ENCODE results near the gene GABRG3. TPM values are rescaled to one million over a fixed set of nuclear protein-coding genes. Genes with fewer than 3 reads are reported as not detected.

GABRG3 gene
- total and polyA plus RNA-seq, 9 of the 15 experiments (the other 6 are each of a cell fraction or from before 2014, with no cell fraction given), result 4.0 to 15.1 (median 11.2) TPM

DNA sequence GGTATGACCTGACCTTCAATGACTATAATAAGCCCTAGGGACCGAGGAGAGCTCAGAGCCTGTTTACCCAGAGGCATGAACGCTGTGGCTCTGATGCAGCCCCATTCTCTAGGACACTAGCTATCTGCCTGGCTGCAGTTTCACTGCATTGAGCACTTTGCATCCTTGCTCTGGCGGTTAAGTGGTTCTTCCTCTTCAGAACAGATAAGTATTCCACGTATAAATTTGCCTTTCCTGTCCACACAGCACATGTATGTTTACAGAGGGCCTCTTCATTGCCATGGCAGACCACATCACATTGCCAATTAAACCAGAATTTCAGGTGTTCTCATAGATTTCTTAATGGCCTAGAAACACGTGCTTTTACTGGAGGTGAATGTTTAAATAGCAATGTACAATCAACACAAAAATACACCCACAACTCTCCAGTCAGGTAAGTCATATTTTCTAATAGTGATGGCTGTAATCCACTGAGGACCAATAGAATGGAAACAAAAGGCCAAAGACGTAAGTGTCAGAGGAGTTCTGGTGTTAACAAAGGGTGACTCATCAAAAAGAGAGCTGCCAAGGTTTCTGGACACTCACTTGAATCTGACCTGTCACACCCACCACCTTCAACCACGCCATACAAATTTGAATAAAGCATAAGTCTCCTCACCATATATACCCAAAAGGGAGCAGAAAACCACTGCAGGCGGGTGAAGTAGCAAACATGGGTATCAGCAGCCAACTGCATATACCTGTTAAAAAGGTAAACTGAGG is 574.7 kb downstream of the GABRG3 start (continued):
- TF ChIP-seq HMGN3 (IDR thresholded peaks at IDR 0.05; ENCODE audit: borderline replicate concordance, extremely low read depth, insufficient read length, low read depth, low read length) (no peak), ZNF311 (CRISPR knock-in tag; IDR thresholded peaks at IDR 0.05) (no peak), KLF10 (CRISPR knock-in tag; IDR thresholded peaks at IDR 0.05) (no peak), NFRKB (IDR thresholded peaks at IDR 0.05; ENCODE audit: low read depth) (no peak), CEBPB (tag; IDR thresholded peaks at IDR 0.05) (no peak), FOXK1 (CRISPR knock-in tag; IDR thresholded peaks at IDR 0.05; ENCODE audit: borderline replicate concordance) (no peak), TGIF2 (CRISPR knock-in tag; IDR thresholded peaks at IDR 0.05) (no peak), GATAD2B (IDR thresholded peaks at IDR 0.05; ENCODE audit: borderline replicate concordance) (no peak), KDM5B (IDR thresholded peaks at IDR 0.05; ENCODE audit: insufficient replicate concordance, low read depth, low read length) (no peak), CAMTA2 (CRISPR knock-in tag; conservative IDR thresholded peaks at IDR 0.05) (no peak), TAL1 (IDR thresholded peaks at IDR 0.05) (no peak), JUND (IDR thresholded peaks at IDR 0.05; ENCODE audit: borderline replicate concordance, low read depth, low read length) (peak; percentile 13; the same call in 1 of the 2 replicates), JUND (tag; IDR thresholded peaks at IDR 0.05; ENCODE audit: borderline replicate concordance, low read depth, low read length) (no peak; the same call in 2 of the 3 replicates), ZNF764 (CRISPR knock-in tag; IDR thresholded peaks at IDR 0.05; ENCODE audit: low read depth) (no peak), ATF1 (CRISPR knock-in tag; IDR thresholded peaks at IDR 0.05) (no peak), ATF1 (tag; IDR thresholded peaks at IDR 0.05) (no peak), ILK (tag; IDR thresholded peaks at IDR 0.05; ENCODE audit: borderline replicate concordance, low read depth) (no peak), BACH1 (tag; IDR thresholded peaks at IDR 0.05) (peak; percentile 49; the same call in 1 of the 2 replicates), NFE2L1 (tag; IDR thresholded peaks at IDR 0.05; ENCODE audit: borderline replicate concordance, low read depth) (peak; percentile 76), MAFF (IDR thresholded peaks at IDR 0.05; ENCODE audit: low read length) (peak; percentile 77)
- TF ChIP-seq, protein P1, sequence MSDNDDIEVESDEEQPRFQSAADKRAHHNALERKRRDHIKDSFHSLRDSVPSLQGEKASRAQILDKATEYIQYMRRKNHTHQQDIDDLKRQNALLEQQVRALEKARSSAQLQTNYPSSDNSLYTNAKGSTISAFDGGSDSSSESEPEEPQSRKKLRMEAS (CRISPR knock-in tag; IDR thresholded peaks at IDR 0.05), result no peak
- TF ChIP-seq, protein P2, sequence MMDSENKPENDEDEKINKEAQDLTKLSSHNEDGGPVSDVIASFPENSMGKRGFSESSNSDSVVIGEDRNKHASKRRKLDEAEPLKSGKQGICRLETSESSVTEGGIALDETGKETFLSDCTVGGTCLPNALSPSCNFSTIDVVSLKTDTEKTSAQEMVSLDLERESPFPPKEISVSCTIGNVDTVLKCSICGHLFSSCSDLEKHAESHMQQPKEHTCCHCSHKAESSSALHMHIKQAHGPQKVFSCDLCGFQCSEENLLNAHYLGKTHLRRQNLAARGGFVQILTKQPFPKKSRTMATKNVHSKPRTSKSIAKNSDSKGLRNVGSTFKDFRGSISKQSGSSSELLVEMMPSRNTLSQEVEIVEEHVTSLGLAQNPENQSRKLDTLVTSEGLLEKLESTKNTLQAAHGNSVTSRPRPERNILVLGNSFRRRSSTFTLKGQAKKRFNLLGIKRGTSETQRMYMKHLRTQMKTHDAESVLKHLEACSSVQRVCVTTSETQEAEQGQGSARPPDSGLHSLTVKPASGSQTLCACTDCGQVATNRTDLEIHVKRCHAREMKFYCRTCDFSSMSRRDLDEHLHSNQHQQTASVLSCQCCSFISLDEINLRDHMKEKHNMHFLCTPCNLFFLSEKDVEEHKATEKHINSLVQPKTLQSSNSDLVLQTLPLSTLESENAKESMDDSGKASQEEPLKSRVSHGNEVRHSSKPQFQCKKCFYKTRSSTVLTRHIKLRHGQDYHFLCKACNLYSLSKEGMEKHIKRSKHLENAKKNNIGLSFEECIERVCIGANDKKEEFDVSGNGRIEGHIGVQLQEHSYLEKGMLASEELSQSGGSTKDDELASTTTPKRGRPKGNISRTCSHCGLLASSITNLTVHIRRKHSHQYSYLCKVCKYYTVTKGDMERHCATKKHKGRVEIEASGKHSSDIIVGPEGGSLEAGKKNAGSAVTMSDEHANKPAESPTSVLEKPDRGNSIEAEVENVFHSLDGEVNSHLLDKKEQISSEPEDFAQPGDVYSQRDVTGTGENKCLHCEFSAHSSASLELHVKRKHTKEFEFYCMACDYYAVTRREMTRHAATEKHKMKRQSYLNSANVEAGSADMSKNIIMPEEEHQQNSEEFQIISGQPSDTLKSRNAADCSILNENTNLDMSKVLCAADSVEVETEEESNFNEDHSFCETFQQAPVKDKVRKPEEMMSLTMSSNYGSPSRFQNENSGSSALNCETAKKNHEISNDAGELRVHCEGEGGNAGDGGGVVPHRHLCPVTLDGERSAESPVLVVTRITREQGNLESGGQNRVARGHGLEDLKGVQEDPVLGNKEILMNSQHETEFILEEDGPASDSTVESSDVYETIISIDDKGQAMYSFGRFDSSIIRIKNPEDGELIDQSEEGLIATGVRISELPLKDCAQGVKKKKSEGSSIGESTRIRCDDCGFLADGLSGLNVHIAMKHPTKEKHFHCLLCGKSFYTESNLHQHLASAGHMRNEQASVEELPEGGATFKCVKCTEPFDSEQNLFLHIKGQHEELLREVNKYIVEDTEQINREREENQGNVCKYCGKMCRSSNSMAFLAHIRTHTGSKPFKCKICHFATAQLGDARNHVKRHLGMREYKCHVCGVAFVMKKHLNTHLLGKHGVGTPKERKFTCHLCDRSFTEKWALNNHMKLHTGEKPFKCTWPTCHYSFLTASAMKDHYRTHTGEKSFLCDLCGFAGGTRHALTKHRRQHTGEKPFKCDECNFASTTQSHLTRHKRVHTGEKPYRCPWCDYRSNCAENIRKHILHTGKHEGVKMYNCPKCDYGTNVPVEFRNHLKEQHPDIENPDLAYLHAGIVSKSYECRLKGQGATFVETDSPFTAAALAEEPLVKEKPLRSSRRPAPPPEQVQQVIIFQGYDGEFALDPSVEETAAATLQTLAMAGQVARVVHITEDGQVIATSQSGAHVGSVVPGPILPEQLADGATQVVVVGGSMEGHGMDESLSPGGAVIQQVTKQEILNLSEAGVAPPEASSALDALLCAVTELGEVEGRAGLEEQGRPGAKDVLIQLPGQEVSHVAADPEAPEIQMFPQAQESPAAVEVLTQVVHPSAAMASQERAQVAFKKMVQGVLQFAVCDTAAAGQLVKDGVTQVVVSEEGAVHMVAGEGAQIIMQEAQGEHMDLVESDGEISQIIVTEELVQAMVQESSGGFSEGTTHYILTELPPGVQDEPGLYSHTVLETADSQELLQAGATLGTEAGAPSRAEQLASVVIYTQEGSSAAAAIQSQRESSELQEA (IDR thresholded peaks at IDR 0.05; ENCODE audit: low read depth), result no peak

Data from K562 (cell line).